ENCODE data around the gene MAPK9. TPM values are rescaled to one million over a fixed set of nuclear protein-coding genes. Genes with fewer than 3 reads are reported as not detected.

Gene MAPK9
- total and polyA plus RNA-seq, 2 experiments from 2014 or later, result 30.6 to 37.0 TPM

DNA sequence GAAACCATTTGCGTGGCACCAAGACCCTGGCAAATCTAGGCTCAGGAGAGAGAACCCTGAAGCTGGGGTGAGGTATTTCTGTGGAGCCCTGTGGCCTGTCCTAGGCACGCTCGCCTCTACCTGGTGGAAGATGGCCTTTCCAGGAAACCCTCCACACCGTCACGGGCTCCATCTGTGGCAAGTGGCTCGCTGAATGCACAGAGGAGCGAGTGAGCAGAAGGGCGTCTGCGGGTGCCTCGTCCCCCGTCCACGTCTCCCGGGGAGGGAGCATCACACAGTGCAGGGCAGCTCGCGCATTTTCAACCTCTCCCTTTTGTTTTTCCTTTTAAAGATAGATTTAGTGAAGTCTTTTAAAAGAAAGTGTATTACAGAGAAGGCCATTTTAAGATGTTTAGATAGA is 57.6 kb downstream of the MAPK9 start:
- Histone ChIP-seq H3K27ac (no peak overlapping the region), H3K36me3 (peaks cover 18% of the 10 kb centered on the region), H3K9me3 (ENCODE audit: low read depth) (no peaks in the 10 kb centered on the region), H3K4me1 (ENCODE audit: low read depth) (no peaks in the 10 kb centered on the region), H3K27me3 (no peaks in the 10 kb centered on the region), H3K4me3 (no peak overlapping the region)
- TF ChIP-seq, protein P1, sequence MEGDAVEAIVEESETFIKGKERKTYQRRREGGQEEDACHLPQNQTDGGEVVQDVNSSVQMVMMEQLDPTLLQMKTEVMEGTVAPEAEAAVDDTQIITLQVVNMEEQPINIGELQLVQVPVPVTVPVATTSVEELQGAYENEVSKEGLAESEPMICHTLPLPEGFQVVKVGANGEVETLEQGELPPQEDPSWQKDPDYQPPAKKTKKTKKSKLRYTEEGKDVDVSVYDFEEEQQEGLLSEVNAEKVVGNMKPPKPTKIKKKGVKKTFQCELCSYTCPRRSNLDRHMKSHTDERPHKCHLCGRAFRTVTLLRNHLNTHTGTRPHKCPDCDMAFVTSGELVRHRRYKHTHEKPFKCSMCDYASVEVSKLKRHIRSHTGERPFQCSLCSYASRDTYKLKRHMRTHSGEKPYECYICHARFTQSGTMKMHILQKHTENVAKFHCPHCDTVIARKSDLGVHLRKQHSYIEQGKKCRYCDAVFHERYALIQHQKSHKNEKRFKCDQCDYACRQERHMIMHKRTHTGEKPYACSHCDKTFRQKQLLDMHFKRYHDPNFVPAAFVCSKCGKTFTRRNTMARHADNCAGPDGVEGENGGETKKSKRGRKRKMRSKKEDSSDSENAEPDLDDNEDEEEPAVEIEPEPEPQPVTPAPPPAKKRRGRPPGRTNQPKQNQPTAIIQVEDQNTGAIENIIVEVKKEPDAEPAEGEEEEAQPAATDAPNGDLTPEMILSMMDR (IDR thresholded peaks at IDR 0.05; ENCODE audit: low read depth, low read length), result no peak
- DNase-seq (ENCODE audit: low read depth in 1 of 2, low spot score in 1 of 2), result no peak

DNA sequence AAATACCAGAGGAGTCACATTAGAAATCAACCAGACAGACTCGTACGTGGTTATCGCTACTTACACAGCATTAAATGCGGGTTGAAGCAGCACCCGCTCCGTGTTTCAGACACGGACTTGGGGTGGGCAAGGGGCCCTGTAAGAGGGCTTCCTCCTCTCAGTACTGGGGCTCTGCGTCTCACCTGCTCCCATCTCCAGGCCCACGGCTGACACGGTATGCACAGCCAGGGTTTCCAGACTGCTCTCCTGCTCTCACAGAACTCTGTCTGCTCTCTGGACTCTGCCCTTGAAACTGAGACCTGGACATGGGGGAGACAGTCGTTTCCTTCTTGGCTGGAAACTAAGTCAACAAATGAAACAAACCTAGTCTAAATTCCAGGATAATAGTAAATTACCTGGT is 58.2 kb downstream of the MAPK9 start:
- Histone ChIP-seq H3K27ac (no peak overlapping the region), H3K27me3 (no peaks in the 10 kb centered on the region), H3K36me3 (peaks cover 16% of the 10 kb centered on the region), H3K4me1 (ENCODE audit: low read depth) (no peaks in the 10 kb centered on the region), H3K9me3 (ENCODE audit: low read depth) (no peaks in the 10 kb centered on the region), H3K4me3 (no peak overlapping the region)
- TF ChIP-seq, protein P1 (IDR thresholded peaks at IDR 0.05; ENCODE audit: low read depth, low read length), result no peak
- no peak for DNase-seq (ENCODE audit: low read depth in 1 of 2, low spot score in 1 of 2)

DNA sequence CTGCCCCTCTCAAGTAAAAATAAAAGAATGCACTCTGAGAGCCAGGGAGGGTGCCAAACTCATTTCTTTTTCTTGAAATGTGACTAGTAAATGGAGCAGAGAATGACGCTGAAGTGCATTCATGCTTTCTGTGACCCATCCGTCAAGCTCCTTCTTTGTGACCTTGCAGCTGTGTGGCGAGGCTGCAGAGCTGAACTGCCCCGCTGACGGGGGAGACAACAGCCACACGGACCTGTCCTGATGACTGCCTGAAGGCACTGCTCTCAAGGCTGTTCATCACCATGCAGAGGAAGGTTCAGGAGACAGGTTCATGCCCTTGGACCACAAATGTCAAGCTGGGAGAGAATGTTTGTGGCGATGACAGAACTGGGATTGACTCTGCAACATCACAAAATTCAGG is 61.9 kb downstream of the MAPK9 start:
- no peak for DNase-seq (ENCODE audit: low read depth in 1 of 2, low spot score in 1 of 2)
- TF ChIP-seq, protein P1 (IDR thresholded peaks at IDR 0.05; ENCODE audit: low read depth, low read length), result no peak
- no peaks in the 10 kb centered on the region for H3K9me3 ChIP-seq (ENCODE audit: low read depth)
- no peak overlapping the region for H3K27ac ChIP-seq
- H3K36me3 ChIP-seq, result peaks cover 12% of the 10 kb centered on the region
- no peak overlapping the region for H3K4me3 ChIP-seq
- no peaks in the 10 kb centered on the region for H3K27me3 ChIP-seq
- no peaks in the 10 kb centered on the region for H3K4me1 ChIP-seq (ENCODE audit: low read depth)

DNA sequence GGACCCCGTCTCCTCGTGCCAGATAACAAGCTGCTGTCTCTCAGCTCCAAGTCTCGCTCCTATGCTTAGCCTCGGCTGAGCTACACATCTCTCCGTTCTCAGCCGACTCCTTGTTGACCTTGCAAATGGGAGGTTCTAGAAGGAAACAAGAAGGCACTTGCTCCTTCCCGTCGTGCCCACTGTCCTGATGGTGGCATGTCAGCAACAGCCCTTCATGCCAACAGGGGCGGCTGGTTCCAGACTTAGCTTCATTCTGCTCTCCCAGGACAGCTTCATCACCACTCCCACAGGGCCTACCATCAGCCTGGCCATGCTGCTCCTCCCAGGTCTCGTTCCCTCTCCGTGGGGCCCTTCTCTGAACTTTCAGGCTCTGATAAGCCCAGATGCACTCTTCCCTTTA is 69.8 kb downstream of the MAPK9 start:
- DNase-seq (ENCODE audit: low read depth in 1 of 2, low spot score in 1 of 2), result no peak
- Histone ChIP-seq H3K27ac (no peak overlapping the region), H3K36me3 (no peaks in the 10 kb centered on the region), H3K27me3 (no peaks in the 10 kb centered on the region), H3K9me3 (ENCODE audit: low read depth) (no peaks in the 10 kb centered on the region), H3K4me1 (ENCODE audit: low read depth) (no peaks in the 10 kb centered on the region), H3K4me3 (no peak overlapping the region)
- TF ChIP-seq, protein P1 (IDR thresholded peaks at IDR 0.05; ENCODE audit: low read depth, low read length), result no peak

DNA sequence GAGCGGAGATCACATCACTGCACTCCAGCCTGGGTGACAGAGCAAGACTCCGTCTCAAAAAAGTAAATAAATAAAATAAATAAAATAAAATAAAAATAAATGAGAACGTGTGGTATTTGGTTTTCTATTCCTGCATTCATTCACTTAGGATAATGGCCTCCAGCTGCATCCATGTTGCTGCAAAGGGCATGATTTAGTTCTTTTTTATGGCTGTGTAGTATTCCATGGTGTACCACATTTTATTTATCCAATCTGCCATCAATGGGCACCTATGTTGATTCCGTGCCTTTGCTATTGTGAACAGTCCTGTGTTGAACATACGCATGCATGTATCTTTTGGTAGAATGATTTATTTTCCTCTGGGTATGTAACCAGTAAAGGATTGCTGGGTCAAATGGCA is 74.1 kb downstream of the MAPK9 start:
- no peak overlapping the region for H3K27ac ChIP-seq
- H3K9me3 ChIP-seq (ENCODE audit: low read depth), result no peaks in the 10 kb centered on the region
- no peak for DNase-seq (ENCODE audit: low read depth in 1 of 2, low spot score in 1 of 2)
- no peaks in the 10 kb centered on the region for H3K4me1 ChIP-seq (ENCODE audit: low read depth)
- TF ChIP-seq, protein P1 (IDR thresholded peaks at IDR 0.05; ENCODE audit: low read depth, low read length), result no peak
- H3K4me3 ChIP-seq, result no peak overlapping the region
- no peaks in the 10 kb centered on the region for H3K36me3 ChIP-seq
- no peaks in the 10 kb centered on the region for H3K27me3 ChIP-seq

DNA sequence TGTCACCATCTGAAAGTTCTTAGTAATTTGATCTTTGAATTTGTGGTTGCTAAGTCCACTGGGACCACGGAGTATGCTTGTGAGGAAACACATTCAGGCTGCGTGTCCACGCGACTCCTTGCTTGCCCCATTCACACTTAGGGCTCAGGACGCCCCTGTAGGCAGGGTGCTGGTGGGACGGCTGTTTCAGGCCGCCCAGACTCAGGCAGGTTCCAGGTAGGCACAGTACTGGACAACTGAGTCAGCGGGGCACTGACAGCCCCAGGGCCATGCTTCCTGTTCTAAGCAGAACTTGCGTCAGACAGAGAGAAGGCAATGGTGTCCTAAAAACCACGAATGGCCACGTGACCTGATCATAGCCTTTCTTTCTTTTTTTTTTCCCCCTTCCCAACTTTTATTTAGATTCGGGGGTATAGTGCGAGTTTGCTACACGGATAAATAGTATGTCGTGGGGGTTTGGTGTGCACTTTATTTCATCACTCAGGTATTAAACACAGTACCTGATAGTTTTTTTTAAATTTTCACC is 75.2 kb downstream of the MAPK9 start:
- Histone ChIP-seq H3K9me3 (ENCODE audit: low read depth) (no peaks in the 10 kb centered on the region), H3K27me3 (no peaks in the 10 kb centered on the region), H3K4me1 (ENCODE audit: low read depth) (no peaks in the 10 kb centered on the region), H3K4me3 (no peak overlapping the region), H3K27ac (no peak overlapping the region), H3K36me3 (no peaks in the 10 kb centered on the region)
- TF ChIP-seq, protein P1 (IDR thresholded peaks at IDR 0.05; ENCODE audit: low read depth, low read length), result no peak
- no peak for DNase-seq (ENCODE audit: low read depth in 1 of 2, low spot score in 1 of 2)
